Neural progenitor cell (in vitro differentiated cells): ENCODE measurements around the gene HS3ST3A1.

Source experiments
- EZH2 ChIP-seq: fragments of 200-600 bp; sonication (generic); IDR thresholded peaks from 2 replicates; pipeline ENCODE4 v1.6.1; 2017; ENCODE audit warnings: antibody characterized with exemption, mild to moderate bottlenecking, moderate library complexity
- EZH2phosphoT487 ChIP-seq: fragments of 200-600 bp; sonication (generic); IDR thresholded peaks from 2 replicates; pipeline ENCODE4 v1.6.1; 2017; ENCODE audit warnings: antibody characterized with exemption
- TF ChIP-seq, protein P1 (sequence below): fragments of 200-600 bp; sonication (generic); IDR thresholded peaks from 2 replicates; pipeline ENCODE4 v1.5.1; 2017; ENCODE audit warnings: antibody characterized with exemption, mild to moderate bottlenecking

DNA sequence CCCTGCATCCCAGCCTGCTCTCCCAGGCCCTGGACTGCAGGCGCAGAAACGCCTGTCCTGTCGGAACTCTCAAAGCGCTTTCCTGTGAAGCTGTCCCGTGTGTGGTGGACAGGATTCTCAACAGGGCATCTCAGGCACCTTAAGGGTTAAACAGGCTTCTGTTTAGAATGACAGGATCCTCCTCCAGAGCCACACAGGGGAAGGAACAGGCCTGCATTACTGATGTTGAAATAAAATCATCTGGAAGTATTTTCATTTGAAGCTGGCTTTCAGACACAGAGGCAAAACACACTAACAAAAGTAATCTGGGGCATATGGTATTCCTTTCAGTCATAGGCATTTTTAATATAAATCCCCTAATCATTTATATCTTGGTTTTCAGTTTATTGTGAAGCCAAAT, 7.4 kb downstream of the HS3ST3A1 start:
- TF ChIP-seq EZH2 (no peak), EZH2phosphoT487 (no peak)
- TF ChIP-seq, protein P1, sequence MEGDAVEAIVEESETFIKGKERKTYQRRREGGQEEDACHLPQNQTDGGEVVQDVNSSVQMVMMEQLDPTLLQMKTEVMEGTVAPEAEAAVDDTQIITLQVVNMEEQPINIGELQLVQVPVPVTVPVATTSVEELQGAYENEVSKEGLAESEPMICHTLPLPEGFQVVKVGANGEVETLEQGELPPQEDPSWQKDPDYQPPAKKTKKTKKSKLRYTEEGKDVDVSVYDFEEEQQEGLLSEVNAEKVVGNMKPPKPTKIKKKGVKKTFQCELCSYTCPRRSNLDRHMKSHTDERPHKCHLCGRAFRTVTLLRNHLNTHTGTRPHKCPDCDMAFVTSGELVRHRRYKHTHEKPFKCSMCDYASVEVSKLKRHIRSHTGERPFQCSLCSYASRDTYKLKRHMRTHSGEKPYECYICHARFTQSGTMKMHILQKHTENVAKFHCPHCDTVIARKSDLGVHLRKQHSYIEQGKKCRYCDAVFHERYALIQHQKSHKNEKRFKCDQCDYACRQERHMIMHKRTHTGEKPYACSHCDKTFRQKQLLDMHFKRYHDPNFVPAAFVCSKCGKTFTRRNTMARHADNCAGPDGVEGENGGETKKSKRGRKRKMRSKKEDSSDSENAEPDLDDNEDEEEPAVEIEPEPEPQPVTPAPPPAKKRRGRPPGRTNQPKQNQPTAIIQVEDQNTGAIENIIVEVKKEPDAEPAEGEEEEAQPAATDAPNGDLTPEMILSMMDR = no peak
